ENCODE data around the gene HOXA4.

Gene HOXA4

GRCh38 chr7:27079234-27079975 is 51.2 kb downstream of the HOXA4 start:
- intact Hi-C loops (cut with micrococcal nuclease) = no loop called here
- H3K36me3 Mint-ChIP-seq (ENCODE audit: low read depth) = no peaks in the 10 kb centered on the region
- H3K4me1 Mint-ChIP-seq (ENCODE audit: low read depth) = peaks cover 10% of the 10 kb centered on the region
- peaks cover 4% of the 10 kb centered on the region for H3K27me3 Mint-ChIP-seq
- H3K27ac Mint-ChIP-seq = peak overlapping the region; percentile 43
- no peak overlapping the region for H3K4me3 Mint-ChIP-seq
- no peaks in the 10 kb centered on the region for H3K9me3 Mint-ChIP-seq

GRCh38 chr7:27078616-27079233 is 51.8 kb downstream of the HOXA4 start:
- Mint-ChIP-seq H3K27me3 (peaks cover 4% of the 10 kb centered on the region), H3K4me3 (no peak overlapping the region), H3K9me3 (no peaks in the 10 kb centered on the region), H3K36me3 (ENCODE audit: low read depth) (no peaks in the 10 kb centered on the region), H3K4me1 (ENCODE audit: low read depth) (peaks cover 10% of the 10 kb centered on the region), H3K27ac (no peak overlapping the region)
- intact Hi-C loops (cut with micrococcal nuclease) = no loop called here

Measured in dendritic cell treated with granulocyte-macrophage colony-stimulating factor and Interleukin-4, amounts not matched to agents 40 ng/mL and 50 ng/mL, for 4 days (primary cell).